ENCODE data around the gene TRIM17. TPM values are rescaled to one million over a fixed set of nuclear protein-coding genes. Genes with fewer than 3 reads are reported as not detected.

The TRIM17 gene
- total and polyA plus RNA-seq, 12 donors, result 0.17 to 7.4 (median 0.96) TPM; not detected in 3

- 53 to 65% (median 60%) methylated on average over 5 of the region's 5 CpGs for WGBS, 4 donors
- no peaks in the 10 kb centered on the region for H3K9me3 ChIP-seq (replicated peaks in 1 of 3)
- H3K4me1 ChIP-seq (replicated peaks in 1 of 2), result no peaks in the 10 kb centered on the region
- DNase-seq, result no peak
- TF ChIP-seq POLR2A (IDR thresholded peaks at IDR 0.05), result no peak
- no peak for TF ChIP-seq CTCF (IDR thresholded peaks at IDR 0.05)
- no peak overlapping the region for H3K4me3 ChIP-seq
- H3K27me3 ChIP-seq, result no peaks in the 10 kb centered on the region
- no peaks in the 10 kb centered on the region for H3K36me3 ChIP-seq (replicated peaks in 1 of 2)
- H3K27ac ChIP-seq, result no peak overlapping the region
- intact Hi-C loops (cut with DNase I), result no loop called here
Observed at GRCh38 chr1:228426518-228427175, 10.0 kb upstream of the TRIM17 start.

GRCh38 chr1:228424685-228425660 is 8.3 kb upstream of the TRIM17 start:
- Histone ChIP-seq H3K36me3 (replicated peaks in 1 of 2) (no peaks in the 10 kb centered on the region), H3K27ac (no peak overlapping the region), H3K4me3 (no peak overlapping the region), H3K27me3 (no peaks in the 10 kb centered on the region), H3K9me3 (replicated peaks in 1 of 3) (no peaks in the 10 kb centered on the region), H3K4me1 (replicated peaks in 1 of 2) (no peaks in the 10 kb centered on the region)
- intact Hi-C loops (cut with DNase I), result no loop called here
- WGBS, 4 donors, result 94 to 99% (median 97%) methylated on average over 40 to 62 of the region's 62 CpGs
- TF ChIP-seq POLR2A (IDR thresholded peaks at IDR 0.05) (no peak), CTCF (IDR thresholded peaks at IDR 0.05) (no peak)
- DNase-seq, result no peak

GRCh38 chr1:228423404-228424053 is 6.9 kb upstream of the TRIM17 start:
- TF ChIP-seq CTCF (IDR thresholded peaks at IDR 0.05) (no peak), POLR2A (IDR thresholded peaks at IDR 0.05) (no peak)
- Histone ChIP-seq H3K36me3 (replicated peaks in 1 of 2) (no peaks in the 10 kb centered on the region), H3K27ac (no peak overlapping the region), H3K27me3 (no peaks in the 10 kb centered on the region), H3K9me3 (replicated peaks in 1 of 3) (no peaks in the 10 kb centered on the region), H3K4me1 (replicated peaks in 1 of 2) (no peaks in the 10 kb centered on the region), H3K4me3 (no peak overlapping the region)
- intact Hi-C loops (cut with DNase I), result no loop called here
- DNase-seq, result no peak
- 86 to 95% (median 89%) methylated on average over 6 to 7 of the region's 7 CpGs for whole genome bisulfite sequencing, 4 donors

Data from adrenal gland (tissue), 12 donors.